HepG2 (cell line): ENCODE data around the gene TRIO. TPM values are rescaled to one million over a fixed set of nuclear protein-coding genes. Genes with fewer than 3 reads are reported as not detected.

ENCODE experiments used
- ATAC-seq: fragments of 200-7000 bp; cut with Tn5 transposase; 3 replicates; pipeline ENCODE4 v1.9.1; 2020; ENCODE audit warnings: mild to moderate bottlenecking, moderate library complexity
- BruUV-seq: library from RNA; stranded (reverse); fragments of 400-500 nt; replicated peaks from 2 replicates; lab custom pipeline; 2021; lab: Mats Ljungman, UMichigan
- CTCF ChIA-PET: fragments of 300-600 bp; formaldehyde crosslinking; extraction: SDS; loops from one replicate; lab custom pipeline; 2021; ENCODE audit warnings: low total read pairs, inconsistent platforms, low intra/inter-chr PET ratio; lab: Yijun Ruan, JAX
- POLR2A ChIA-PET: fragments of 350-600 bp; sonication (Branson Sonifier 250); formaldehyde crosslinking; loops from one replicate; lab custom pipeline; 2020; ENCODE audit warnings: antibody characterized with exemption, inconsistent platforms; lab: Yijun Ruan, JAX
- DNase-seq: peaks from one replicate; pipeline ENCODE4 v3.0.0-alpha.2; 2015; ENCODE audit warnings: low spot score
- FAIRE-seq: peaks from 3 replicates; lab custom pipeline; 2011; peaks lifted over from hg19 to GRCh38; lab: Jason Lieb, UNC
- H2AFZ ChIP-seq: one replicate; pipeline ENCODE4 v1.6.1; 2011; ENCODE audit warnings: low read length, inconsistent platforms
- H3K27ac ChIP-seq: fragments of 300-600 bp; 3 replicates; pipeline ENCODE4 v1.8.0; 2011; ENCODE audit warnings: mixed run types, mild to moderate bottlenecking, mixed read lengths, low read length, inconsistent platforms; ENCODE audit not compliant: insufficient read depth; ENCODE audit errors: extremely low read length
- H3K27me3 ChIP-seq, 2 experiments: fragments of 200-600 bp in 1 of 2; 2 replicates in 1 of 2; 3 replicates in 1 of 2; pipeline versions ENCODE4 v1.6.0 to v1.8.0; 2011; ENCODE audit warnings: low read length in 2 of 2, mild to moderate bottlenecking in 2 of 2, moderate library complexity in 2 of 2, inconsistent platforms in 1 of 2; ENCODE audit not compliant: insufficient read depth in 2 of 2, control insufficient read depth in 1 of 2
- H3K36me3 ChIP-seq, 2 experiments: fragments of 200-600 bp in 1 of 2; replicated peaks in 1 of 2; 2 replicates in 1 of 2; 3 replicates in 1 of 2; pipeline versions ENCODE4 v1.5.1 to v1.8.0; 2011; ENCODE audit warnings: low read length in 2 of 2, inconsistent platforms in 1 of 2; ENCODE audit not compliant: insufficient read depth in 2 of 2, control insufficient read depth in 1 of 2
- H3K4me1 ChIP-seq: 2 replicates; pipeline ENCODE4 v1.5.1; 2012; ENCODE audit warnings: low read length, inconsistent platforms; ENCODE audit not compliant: insufficient read depth
- H3K4me2 ChIP-seq: 2 replicates; pipeline ENCODE4 v1.6.0; 2011; ENCODE audit warnings: low read depth, low read length, inconsistent platforms
- H3K4me3 ChIP-seq, 3 experiments: fragments of 200-600 bp in 1 of 3; sonication (generic), shearing (Covaris generic) in 1 of 3; replicated peaks in 1 of 3; 2 replicates each; pipeline ENCODE4 v1.5.1; 2011 to 2016; ENCODE audit warnings: low read length in 3 of 3, inconsistent platforms in 2 of 3, low read depth in 2 of 3, mild to moderate bottlenecking in 2 of 3, control low read depth in 1 of 3, mixed read lengths in 1 of 3; ENCODE audit not compliant: insufficient read depth in 1 of 3
- H3K79me2 ChIP-seq: one replicate; pipeline ENCODE4 v1.6.1; 2011; ENCODE audit warnings: low read length, inconsistent platforms; ENCODE audit not compliant: insufficient read depth
- H3K9ac ChIP-seq: 2 replicates; pipeline ENCODE4 v1.6.0; 2011; ENCODE audit warnings: mild to moderate bottlenecking, low read depth, low read length, inconsistent platforms; ENCODE audit not compliant: insufficient read depth
- H3K9me3 ChIP-seq: 2 replicates; pipeline ENCODE4 v1.5.1; 2012; ENCODE audit warnings: mild to moderate bottlenecking, low read length
- H4K20me1 ChIP-seq: 2 replicates; pipeline ENCODE4 v1.6.0; 2011; ENCODE audit warnings: inconsistent platforms, mild to moderate bottlenecking, low read length, moderate library complexity; ENCODE audit not compliant: insufficient read depth
- BRD4 ChIP-seq: sonication (generic); formaldehyde crosslinking; IDR thresholded peaks from 2 replicates; pipeline ENCODE4 v1.4.0; 2020; ENCODE audit warnings: missing genetic modification reagents
- CBX5 ChIP-seq: sonication (generic); formaldehyde crosslinking; IDR thresholded peaks from 2 replicates; pipeline ENCODE4 v1.4.0; 2020; ENCODE audit warnings: missing genetic modification reagents, borderline replicate concordance
- FOXM1 ChIP-seq: sonication (generic); formaldehyde crosslinking; IDR thresholded peaks from 2 replicates; pipeline ENCODE4 v1.5.0; 2020; ENCODE audit warnings: missing genetic modification reagents
- GFI1 ChIP-seq: sonication (generic); formaldehyde crosslinking; IDR thresholded peaks from 2 replicates; pipeline ENCODE4 v1.5.0; 2020; ENCODE audit warnings: missing genetic modification reagents, mild to moderate bottlenecking, borderline replicate concordance
- MYC ChIP-seq: sonication (generic); formaldehyde crosslinking; IDR thresholded peaks from 2 replicates; pipeline ENCODE4 v1.9.0; 2021; ENCODE audit warnings: missing genetic modification reagents, borderline replicate concordance
- SNAPC2 ChIP-seq: sonication (generic); formaldehyde crosslinking; IDR thresholded peaks from 2 replicates; pipeline ENCODE4 v1.8.1; 2022; ENCODE audit warnings: mild to moderate bottlenecking, missing genetic modification reagents
- ZBTB8A ChIP-seq: sonication (generic); formaldehyde crosslinking; IDR thresholded peaks from 2 replicates; pipeline ENCODE4 v1.4.0; 2020; ENCODE audit warnings: mild to moderate bottlenecking, low read depth, missing genetic modification reagents, borderline replicate concordance
- ZFP36 ChIP-seq: fragments of 150-350 bp; IDR thresholded peaks from 2 replicates; pipeline ENCODE4 v1.6.1; 2018; ENCODE audit warnings: borderline replicate concordance, low read length, low read depth; ENCODE audit not compliant: partially characterized antibody
- ZFX ChIP-seq: sonication (generic); formaldehyde crosslinking; IDR thresholded peaks from 2 replicates; pipeline ENCODE4 v1.4.0; 2020; ENCODE audit warnings: mild to moderate bottlenecking, low read depth, missing genetic modification reagents, moderate library complexity
- ZNF224 ChIP-seq: sonication (generic); formaldehyde crosslinking; IDR thresholded peaks from 2 replicates; pipeline ENCODE4 v1.5.0; 2020; ENCODE audit warnings: mild to moderate bottlenecking, missing genetic modification reagents
- ZNF674 ChIP-seq: sonication (generic); formaldehyde crosslinking; IDR thresholded peaks from 2 replicates; pipeline ENCODE4 v1.5.0; 2020; ENCODE audit warnings: low read depth, mild to moderate bottlenecking, missing genetic modification reagents
- WGBS: methylation state at CpG from one replicate; pipeline ENCODE4 v1.1.6; 2017; ENCODE audit warnings: low lambda C conversion rate; 5-methylcytosine and 5-hydroxymethylcytosine counted together
- in situ Hi-C: cut with HindIII; loops from 2 replicates; pipeline ENCODE4 v1.10.0; 2017; ENCODE audit warnings: low pct_unique_long_range_greater_than_20kb; ENCODE audit not compliant: extremely low pct_ligation_motif_present
- intact Hi-C: fragments of 100-400 bp; cut with micrococcal nuclease; formaldehyde crosslinking; loops from one replicate; pipeline ENCODE4 v1.10.0; 2022; ENCODE audit not compliant: unreplicated experiment
- polyA plus RNA-seq, 8 experiments: library from polyadenylated mRNA; depleted of rRNA in 3 of 8; stranded (reverse) in 7 of 8; unstranded in 1 of 8; fragments of >200 nt; fragmentation: Illumina TruSeq in 4 of 8; extraction: Trizol in 4 of 8; gene quantifications; 2 replicates each; pipeline versions ENCODE4 v1.2.1 to v1.2.3, GENCODE V29; 2011 to 2016; ENCODE audit warnings: low read depth in 4 of 8, missing spikeins in 1 of 8, mixed read lengths in 1 of 8; ENCODE audit not compliant: insufficient read depth in 1 of 8
- total RNA-seq, 5 experiments: library from RNA; depleted of rRNA; stranded (reverse); fragments of >200 nt; fragmentation: Illumina TruSeq; extraction: Trizol; gene quantifications; 2 replicates each; pipeline ENCODE4 v1.2.3, GENCODE V29; 2016; ENCODE audit warnings: low read depth in 1 of 5
- TF ChIP-seq, protein P1 (sequence below): sonication (generic); formaldehyde crosslinking; IDR thresholded peaks from 2 replicates; pipeline ENCODE4 v1.4.0; 2020; ENCODE audit warnings: low read depth, missing genetic modification reagents
- TF ChIP-seq, protein P2 (sequence below): sonication (generic); formaldehyde crosslinking; IDR thresholded peaks from 2 replicates; pipeline ENCODE4 v1.4.0; 2020; ENCODE audit warnings: mild to moderate bottlenecking, missing genetic modification reagents

TRIO gene
- total and polyA plus RNA-seq, 2 of the 13 experiments (the other 11 are each of a cell fraction or from before 2014, with no cell fraction given): 45.2 to 45.9 TPM

DNA sequence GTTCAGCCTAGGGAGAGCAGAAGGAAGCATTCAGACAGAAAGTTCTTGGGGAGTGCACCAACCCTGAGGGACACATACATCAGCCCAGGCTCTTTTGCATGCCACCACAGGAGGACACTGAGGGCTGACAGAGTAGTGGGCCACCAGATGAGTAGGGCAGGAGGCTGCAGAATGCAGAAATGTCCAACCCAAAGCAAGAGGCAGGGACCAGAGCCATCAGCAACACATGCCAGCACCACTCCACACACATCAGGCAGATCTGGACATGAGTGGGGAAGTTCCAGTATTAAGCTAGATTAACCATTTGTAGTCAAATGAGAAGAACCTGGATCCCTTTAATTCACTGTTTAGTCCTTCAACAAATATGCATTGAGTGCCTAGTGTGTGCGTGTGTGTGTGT, 402.7 kb downstream of the TRIO start:
- Histone ChIP-seq H3K36me3 (no peaks in the 10 kb centered on the region), H3K9ac (no peak overlapping the region), H3K27ac (no peak overlapping the region), H3K79me2 (no peaks in the 10 kb centered on the region), H3K4me3 (no peak overlapping the region), H3K27me3 (no peaks in the 10 kb centered on the region; a peak in 1 of 5 replicates), H3K9me3 (no peaks in the 10 kb centered on the region), H3K4me2 (no peak overlapping the region), H2AFZ (no peak overlapping the region), H4K20me1 (no peaks in the 10 kb centered on the region), H3K4me1 (peaks cover 4% of the 10 kb centered on the region)
- in situ Hi-C loops: no loop called here
- DNase-seq (no peak), FAIRE-seq (no peak), ATAC-seq (no peak)
- intact Hi-C loops: loop anchor here (1.0 kb wide), 1 partner anchor 35 kb away; the partner anchor contains the start of gene OTULINL
- no TSS peak for BruUV-seq
- CTCF ChIA-PET: no interaction called here
- WGBS: 25% methylated on average over 1 of the region's 1 CpG
- POLR2A ChIA-PET: no interaction called here
- TF ChIP-seq ZFX (CRISPR knock-in tag) (no peak), ZBTB8A (CRISPR knock-in tag) (no peak), FOXM1 (CRISPR knock-in tag) (no peak), SNAPC2 (CRISPR knock-in tag) (no peak), ZFP36 (no peak), BRD4 (CRISPR knock-in tag) (no peak), ZNF224 (CRISPR knock-in tag) (no peak), CBX5 (CRISPR knock-in tag) (no peak), ZNF674 (CRISPR knock-in tag) (no peak), GFI1 (CRISPR knock-in tag) (no peak), MYC (CRISPR knock-in tag) (no peak)
- TF ChIP-seq, protein P1, sequence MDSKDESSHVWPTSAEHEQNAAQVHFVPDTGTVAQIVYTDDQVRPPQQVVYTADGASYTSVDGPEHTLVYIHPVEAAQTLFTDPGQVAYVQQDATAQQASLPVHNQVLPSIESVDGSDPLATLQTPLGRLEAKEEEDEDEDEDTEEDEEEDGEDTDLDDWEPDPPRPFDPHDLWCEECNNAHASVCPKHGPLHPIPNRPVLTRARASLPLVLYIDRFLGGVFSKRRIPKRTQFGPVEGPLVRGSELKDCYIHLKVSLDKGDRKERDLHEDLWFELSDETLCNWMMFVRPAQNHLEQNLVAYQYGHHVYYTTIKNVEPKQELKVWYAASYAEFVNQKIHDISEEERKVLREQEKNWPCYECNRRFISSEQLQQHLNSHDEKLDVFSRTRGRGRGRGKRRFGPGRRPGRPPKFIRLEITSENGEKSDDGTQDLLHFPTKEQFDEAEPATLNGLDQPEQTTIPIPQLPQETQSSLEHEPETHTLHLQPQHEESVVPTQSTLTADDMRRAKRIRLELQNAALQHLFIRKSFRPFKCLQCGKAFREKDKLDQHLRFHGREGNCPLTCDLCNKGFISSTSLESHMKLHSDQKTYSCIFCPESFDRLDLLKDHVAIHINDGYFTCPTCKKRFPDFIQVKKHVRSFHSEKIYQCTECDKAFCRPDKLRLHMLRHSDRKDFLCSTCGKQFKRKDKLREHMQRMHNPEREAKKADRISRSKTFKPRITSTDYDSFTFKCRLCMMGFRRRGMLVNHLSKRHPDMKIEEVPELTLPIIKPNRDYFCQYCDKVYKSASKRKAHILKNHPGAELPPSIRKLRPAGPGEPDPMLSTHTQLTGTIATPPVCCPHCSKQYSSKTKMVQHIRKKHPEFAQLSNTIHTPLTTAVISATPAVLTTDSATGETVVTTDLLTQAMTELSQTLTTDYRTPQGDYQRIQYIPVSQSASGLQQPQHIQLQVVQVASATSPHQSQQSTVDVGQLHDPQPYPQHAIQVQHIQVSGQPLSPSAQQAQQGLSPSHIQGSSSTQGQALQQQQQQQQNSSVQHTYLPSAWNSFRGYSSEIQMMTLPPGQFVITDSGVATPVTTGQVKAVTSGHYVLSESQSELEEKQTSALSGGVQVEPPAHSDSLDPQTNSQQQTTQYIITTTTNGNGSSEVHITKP (CRISPR knock-in tag): no peak
- TF ChIP-seq, protein P2, sequence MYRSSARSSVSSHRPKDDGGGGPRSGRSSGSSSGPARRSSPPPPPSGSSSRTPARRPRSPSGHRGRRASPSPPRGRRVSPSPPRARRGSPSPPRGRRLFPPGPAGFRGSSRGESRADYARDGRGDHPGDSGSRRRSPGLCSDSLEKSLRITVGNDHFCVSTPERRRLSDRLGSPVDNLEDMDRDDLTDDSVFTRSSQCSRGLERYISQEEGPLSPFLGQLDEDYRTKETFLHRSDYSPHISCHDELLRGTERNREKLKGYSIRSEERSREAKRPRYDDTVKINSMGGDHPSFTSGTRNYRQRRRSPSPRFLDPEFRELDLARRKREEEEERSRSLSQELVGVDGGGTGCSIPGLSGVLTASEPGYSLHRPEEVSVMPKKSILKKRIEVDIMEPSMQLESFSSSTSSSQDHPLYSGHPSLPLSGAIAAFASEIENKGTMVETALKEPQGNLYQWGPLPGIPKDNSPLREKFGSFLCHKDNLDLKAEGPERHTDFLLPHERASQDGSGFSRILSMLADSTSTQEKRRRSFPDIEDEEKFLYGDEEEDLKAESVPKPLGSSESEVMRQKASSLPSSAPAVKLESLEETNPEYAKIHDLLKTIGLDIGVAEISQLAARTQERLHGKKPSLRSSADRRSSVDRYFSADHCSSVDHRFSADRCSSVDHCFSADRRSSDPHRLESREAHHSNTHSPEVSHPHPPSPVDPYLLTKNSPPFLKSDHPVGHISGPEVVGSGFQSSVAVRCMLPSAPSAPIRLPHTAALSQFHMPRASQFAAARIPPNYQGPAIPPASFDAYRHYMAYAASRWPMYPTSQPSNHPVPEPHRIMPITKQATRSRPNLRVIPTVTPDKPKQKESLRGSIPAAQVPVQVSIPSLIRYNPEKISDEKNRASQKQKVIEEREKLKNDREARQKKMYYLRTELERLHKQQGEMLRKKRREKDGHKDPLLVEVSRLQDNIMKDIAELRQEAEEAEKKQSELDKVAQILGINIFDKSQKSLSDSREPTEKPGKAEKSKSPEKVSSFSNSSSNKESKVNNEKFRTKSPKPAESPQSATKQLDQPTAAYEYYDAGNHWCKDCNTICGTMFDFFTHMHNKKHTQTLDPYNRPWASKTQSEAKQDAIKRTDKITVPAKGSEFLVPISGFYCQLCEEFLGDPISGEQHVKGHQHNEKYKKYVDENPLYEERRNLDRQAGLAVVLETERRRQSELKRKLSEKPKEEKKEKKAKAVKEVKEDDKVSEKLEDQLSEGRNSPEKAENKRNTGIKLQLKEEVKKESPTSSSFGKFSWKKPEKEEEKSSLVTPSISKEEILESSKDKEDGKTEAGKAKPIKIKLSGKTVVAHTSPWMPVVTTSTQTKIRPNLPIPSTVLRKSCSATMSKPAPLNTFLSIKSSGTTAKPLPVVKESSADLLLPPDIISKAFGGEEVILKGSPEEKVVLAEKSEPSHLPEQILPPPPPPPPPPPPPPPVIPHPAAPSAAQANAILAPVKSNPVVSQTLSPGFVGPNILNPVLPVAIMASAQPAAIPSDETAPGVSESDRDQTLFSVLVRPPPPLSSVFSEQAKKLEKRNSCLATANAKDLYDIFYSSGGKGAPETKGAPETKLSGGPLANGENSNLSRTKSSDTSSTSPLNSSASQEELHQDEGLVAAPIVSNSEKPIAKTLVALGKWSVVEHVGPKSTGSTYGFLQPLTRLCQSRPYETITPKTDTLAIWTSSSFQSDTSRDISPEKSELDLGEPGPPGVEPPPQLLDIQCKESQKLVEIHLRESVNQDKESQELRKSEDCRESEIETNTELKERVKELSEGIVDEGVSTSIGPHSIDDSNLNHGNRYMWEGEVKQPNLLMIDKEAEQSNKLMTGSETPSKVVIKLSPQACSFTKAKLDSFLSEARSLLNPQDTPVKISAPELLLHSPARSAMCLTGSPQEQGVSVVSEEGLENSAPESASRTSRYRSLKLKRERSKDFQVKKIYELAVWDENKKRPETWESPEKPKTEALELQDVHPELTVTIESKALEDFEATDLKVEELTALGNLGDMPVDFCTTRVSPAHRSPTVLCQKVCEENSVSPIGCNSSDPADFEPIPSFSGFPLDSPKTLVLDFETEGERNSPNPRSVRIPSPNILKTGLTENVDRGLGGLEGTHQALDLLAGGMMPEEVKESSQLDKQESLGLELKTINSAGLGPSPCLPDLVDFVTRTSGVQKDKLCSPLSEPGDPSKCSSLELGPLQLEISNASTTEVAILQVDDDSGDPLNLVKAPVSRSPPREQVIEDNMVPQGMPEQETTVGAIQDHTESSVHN (CRISPR knock-in tag): no peak
